ENCODE results near the gene MYO10. TPM values are rescaled to one million over a fixed set of nuclear protein-coding genes. Genes with fewer than 3 reads are reported as not detected.

The MYO10 gene
- total RNA-seq, 3 donors from 2014 or later: 0.18 to 0.54 (median 0.40) TPM

- ATAC-seq: no peak
Observed at GRCh38 chr5:16957304-16958196, 21.5 kb upstream of the MYO10 start.

DNA sequence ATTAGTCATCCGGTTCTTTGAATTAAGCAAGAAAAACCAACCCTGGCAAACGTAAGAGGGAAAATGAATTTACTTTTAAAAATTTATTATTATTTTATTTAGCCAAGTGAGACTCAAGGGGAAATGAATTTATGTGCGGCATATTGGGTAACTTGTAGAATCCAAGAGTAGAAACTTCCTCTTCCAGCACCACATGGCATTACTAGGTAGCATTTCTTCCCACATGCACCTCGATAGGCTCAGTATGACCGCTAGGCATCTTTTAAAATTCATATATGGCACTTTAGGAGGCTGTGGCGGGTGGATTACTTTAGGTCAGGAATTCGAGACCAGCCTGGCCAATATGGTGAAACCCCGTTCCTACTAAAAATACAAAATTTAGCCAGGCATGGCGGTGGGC is 17.6 kb upstream of the MYO10 start:
- H3K4me3 Mint-ChIP-seq: no peak overlapping the region
- no peak for DNase-seq
- H3K4me1 Mint-ChIP-seq (ENCODE audit: low read depth): no peaks in the 10 kb centered on the region
- no peaks in the 10 kb centered on the region for H3K9me3 Mint-ChIP-seq
- peaks cover 2% of the 10 kb centered on the region for H3K27me3 Mint-ChIP-seq (ENCODE audit: low read depth)
- no peaks in the 10 kb centered on the region for H3K36me3 Mint-ChIP-seq (ENCODE audit: insufficient read depth)
- ATAC-seq: no peak

More at GRCh38 chr5:16957304-16958196, 21.5 kb upstream of the MYO10 start:
- H3K27me3 Mint-ChIP-seq (ENCODE audit: low read depth): peaks cover 2% of the 10 kb centered on the region
- H3K4me1 Mint-ChIP-seq (ENCODE audit: low read depth): no peaks in the 10 kb centered on the region
- H3K9me3 Mint-ChIP-seq: no peaks in the 10 kb centered on the region
- DNase-seq: no peak
- no peak overlapping the region for H3K4me3 Mint-ChIP-seq
- H3K36me3 Mint-ChIP-seq (ENCODE audit: insufficient read depth): no peaks in the 10 kb centered on the region

DNA sequence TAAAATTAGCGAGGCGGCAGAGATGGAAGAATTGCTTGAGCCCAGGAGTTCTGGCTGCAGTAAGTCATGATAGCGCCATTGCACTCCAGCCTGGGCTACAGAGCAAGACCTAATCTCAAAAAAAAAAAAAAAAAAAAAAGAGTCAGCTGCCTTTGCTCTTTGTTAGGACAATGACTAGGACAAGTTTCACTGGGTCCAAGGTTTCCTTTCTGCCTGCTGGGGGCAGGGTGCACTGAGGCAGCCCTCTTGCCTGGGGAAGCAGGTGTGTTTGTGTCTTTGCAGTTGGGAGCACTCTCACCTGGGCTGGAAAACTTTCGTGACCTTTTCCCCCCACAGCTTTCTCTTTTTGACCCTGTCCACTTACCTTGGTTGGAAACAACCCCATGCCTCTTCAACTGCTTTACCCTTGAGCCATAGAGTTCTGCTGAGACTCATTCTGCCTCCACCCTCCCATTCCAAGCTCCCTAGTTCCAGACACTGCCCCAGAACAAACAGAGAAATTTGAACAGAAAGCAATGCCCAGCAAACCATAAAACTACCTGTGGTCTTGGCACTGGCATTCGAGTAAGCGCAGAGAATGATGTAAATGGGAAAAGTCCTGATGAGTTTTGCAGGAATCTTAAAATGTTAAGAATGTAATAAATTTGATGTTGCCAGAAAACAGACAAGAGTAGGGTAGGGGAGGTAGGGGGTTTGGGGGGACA is 17.0 kb upstream of the MYO10 start:
- DNase-seq (no peak), ATAC-seq (no peak)
- no peak overlapping the region for H3K4me3 Mint-ChIP-seq
- no peaks in the 10 kb centered on the region for H3K9me3 Mint-ChIP-seq
- no peaks in the 10 kb centered on the region for H3K4me1 Mint-ChIP-seq (ENCODE audit: low read depth)
- H3K27me3 Mint-ChIP-seq (ENCODE audit: low read depth): peaks cover 2% of the 10 kb centered on the region
- H3K36me3 Mint-ChIP-seq (ENCODE audit: insufficient read depth): no peaks in the 10 kb centered on the region

- no peaks in the 10 kb centered on the region for H3K4me1 Mint-ChIP-seq (ENCODE audit: low read depth)
- ATAC-seq (no peak), DNase-seq (no peak)
- peaks cover 16% of the 10 kb centered on the region for H3K9me3 Mint-ChIP-seq
- H3K36me3 Mint-ChIP-seq (ENCODE audit: insufficient read depth): no peaks in the 10 kb centered on the region
- H3K27me3 Mint-ChIP-seq (ENCODE audit: low read depth): no peaks in the 10 kb centered on the region
- H3K4me3 Mint-ChIP-seq: no peak overlapping the region
Observed at GRCh38 chr5:16946725-16947124, 10.6 kb upstream of the MYO10 start.

DNA sequence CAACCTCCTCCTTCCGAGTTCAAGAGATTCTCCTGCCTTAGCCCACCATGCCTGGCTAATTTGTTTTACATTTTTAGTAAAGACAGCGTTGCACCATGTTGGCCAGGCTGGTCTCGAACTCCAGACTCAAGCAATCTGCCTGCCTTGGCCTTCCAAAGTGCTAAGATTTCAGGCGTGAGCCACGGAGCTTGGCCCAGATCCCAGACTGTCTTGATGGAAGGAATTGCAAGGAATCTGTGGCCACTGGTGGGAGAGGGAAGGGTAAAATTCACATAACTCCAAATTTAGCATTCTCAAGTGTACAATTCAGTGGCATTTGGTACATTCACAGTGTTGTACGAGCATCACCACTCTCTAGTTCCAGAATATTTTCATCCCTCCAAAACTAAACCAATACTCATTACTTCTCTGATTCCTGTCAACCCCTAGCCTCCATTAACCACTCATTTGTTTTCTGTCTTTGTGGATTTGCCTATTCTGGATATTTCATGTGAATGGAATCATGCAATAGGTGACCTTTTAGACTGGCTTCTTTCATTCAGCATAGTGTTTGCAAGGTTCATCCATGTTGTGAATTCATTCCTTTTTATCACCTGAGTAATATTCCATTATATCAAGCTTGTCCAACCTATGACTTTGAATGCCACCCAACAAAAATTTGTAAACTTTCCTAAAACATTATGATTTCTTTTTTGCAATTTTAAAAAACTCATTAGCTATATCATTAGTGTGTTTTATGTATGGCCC is 8.9 kb upstream of the MYO10 start:
- H3K36me3 Mint-ChIP-seq (ENCODE audit: insufficient read depth): no peaks in the 10 kb centered on the region
- H3K9me3 Mint-ChIP-seq: peaks cover 16% of the 10 kb centered on the region
- no peak for DNase-seq
- no peak for ATAC-seq
- no peaks in the 10 kb centered on the region for H3K4me1 Mint-ChIP-seq (ENCODE audit: low read depth)
- H3K27me3 Mint-ChIP-seq (ENCODE audit: low read depth): peaks cover 4% of the 10 kb centered on the region
- no peak overlapping the region for H3K4me3 Mint-ChIP-seq

- no peaks in the 10 kb centered on the region for H3K36me3 Mint-ChIP-seq (ENCODE audit: insufficient read depth)
- no peak for ATAC-seq
- no peak for DNase-seq
- peaks cover 16% of the 10 kb centered on the region for H3K9me3 Mint-ChIP-seq
- no peaks in the 10 kb centered on the region for H3K4me1 Mint-ChIP-seq (ENCODE audit: low read depth)
- peaks cover 6% of the 10 kb centered on the region for H3K27me3 Mint-ChIP-seq (ENCODE audit: low read depth)
- no peak overlapping the region for H3K4me3 Mint-ChIP-seq
Observed at GRCh38 chr5:16943846-16944678, 8.0 kb upstream of the MYO10 start.

DNA sequence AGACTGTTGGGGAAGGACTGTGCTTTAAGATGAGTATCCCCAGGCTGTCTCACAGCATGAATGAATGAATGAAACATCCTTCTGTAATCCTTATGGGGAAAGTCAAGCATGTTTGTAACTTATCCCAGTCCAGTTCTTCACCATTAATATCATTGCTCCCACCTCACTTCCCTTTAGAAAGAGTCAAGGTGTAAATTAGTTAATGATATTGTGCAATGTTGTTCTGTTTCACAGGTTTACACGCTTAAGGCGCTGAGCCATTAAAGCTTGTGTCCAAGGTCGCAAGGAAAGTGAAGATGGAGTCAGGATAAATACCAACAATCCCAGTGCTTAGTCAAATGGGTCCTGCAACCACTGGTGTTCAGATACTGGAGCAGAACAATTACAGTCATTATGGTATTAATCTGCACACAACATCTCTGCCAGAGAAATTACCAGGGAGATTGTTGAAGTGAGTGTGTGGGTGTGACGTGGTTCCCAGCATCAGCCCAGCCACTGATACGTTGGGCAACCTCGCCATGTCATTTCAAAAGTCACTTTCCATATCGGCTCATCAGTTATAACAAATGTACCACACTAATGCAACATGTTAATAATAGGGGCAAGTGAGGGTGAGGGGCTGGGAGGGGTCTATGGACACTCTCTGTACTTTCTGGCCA is 1.5 kb upstream of the MYO10 start:
- Mint-ChIP-seq H3K27me3 (ENCODE audit: low read depth) (peaks cover 51% of the 10 kb centered on the region), H3K4me1 (ENCODE audit: low read depth) (peaks cover 12% of the 10 kb centered on the region), H3K36me3 (ENCODE audit: insufficient read depth) (no peaks in the 10 kb centered on the region), H3K9me3 (no peaks in the 10 kb centered on the region), H3K4me3 (no peak overlapping the region)
- DNase-seq: no peak
- no peak for ATAC-seq

GRCh38 chr5:16936989-16937438 is 926 bp upstream of the MYO10 start:
- ATAC-seq (no peak), DNase-seq (no peak)
- no peaks in the 10 kb centered on the region for H3K36me3 Mint-ChIP-seq (ENCODE audit: insufficient read depth)
- peaks cover 58% of the 10 kb centered on the region for H3K27me3 Mint-ChIP-seq (ENCODE audit: low read depth)
- peak overlapping the region; percentile 12 for H3K4me3 Mint-ChIP-seq
- H3K4me1 Mint-ChIP-seq (ENCODE audit: low read depth): peaks cover 12% of the 10 kb centered on the region
- no peaks in the 10 kb centered on the region for H3K9me3 Mint-ChIP-seq

DNA sequence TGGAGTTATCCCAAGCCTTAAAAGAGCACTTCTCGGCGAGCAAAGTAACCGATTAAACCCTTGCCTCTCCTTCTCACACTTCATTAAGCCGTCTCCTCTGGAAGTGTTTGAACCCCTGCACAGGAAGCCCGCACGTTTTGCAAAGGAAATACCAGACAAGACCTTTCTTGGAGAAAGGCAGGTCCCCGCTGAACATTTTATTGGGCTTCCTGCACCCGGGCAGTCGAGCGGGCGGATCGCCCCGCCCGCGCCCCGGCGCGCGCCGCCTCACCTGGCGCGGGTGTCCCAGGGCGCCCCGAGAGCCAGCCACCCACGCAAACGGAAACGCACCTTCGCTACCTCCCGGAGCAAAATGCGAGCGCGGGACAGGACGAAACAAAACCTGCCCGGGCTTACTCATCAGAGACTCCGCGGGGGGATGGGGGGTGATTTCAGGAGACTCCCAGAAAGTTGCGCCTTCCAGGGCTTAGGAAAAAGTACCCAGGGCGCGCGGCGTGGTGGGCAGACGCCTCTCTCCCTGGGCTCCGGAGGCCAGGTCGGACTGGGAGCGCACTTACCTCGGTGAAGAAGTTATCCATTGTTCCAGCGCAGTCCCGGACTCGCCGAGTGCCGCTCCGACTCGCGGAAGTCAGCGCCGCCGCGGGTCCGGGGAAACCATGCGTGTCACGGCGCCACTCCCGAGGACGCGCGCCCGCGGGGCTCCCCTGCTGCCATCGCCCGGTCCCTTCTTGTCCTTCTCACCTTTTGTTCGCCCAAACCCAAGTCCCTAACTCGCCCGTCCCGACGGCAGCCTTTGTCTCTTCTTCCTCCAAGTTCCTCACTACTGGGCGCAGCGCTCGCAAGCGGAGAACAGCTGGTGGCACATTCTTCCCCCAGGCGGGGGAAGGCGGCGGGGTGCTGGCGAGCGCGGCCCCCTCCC is 598 bp downstream of the MYO10 start:
- ATAC-seq (peak; percentile 43 to 45), DNase-seq (no peak)
- Mint-ChIP-seq H3K4me3 (peak overlapping the region; percentile 70), H3K9me3 (no peaks in the 10 kb centered on the region), H3K4me1 (ENCODE audit: low read depth) (peaks cover 12% of the 10 kb centered on the region), H3K36me3 (ENCODE audit: insufficient read depth) (no peaks in the 10 kb centered on the region), H3K27me3 (ENCODE audit: low read depth) (peaks cover 67% of the 10 kb centered on the region)

GRCh38 chr5:16934677-16935153 is 1.4 kb downstream of the MYO10 start:
- H3K4me1 Mint-ChIP-seq (ENCODE audit: low read depth): peaks cover 12% of the 10 kb centered on the region
- H3K4me3 Mint-ChIP-seq: peak overlapping the region; percentile 3
- H3K9me3 Mint-ChIP-seq: no peaks in the 10 kb centered on the region
- DNase-seq (no peak), ATAC-seq (no peak)
- no peaks in the 10 kb centered on the region for H3K36me3 Mint-ChIP-seq (ENCODE audit: insufficient read depth)
- H3K27me3 Mint-ChIP-seq (ENCODE audit: low read depth): peaks cover 61% of the 10 kb centered on the region

- H3K4me1 Mint-ChIP-seq (ENCODE audit: low read depth): peaks cover 12% of the 10 kb centered on the region
- ATAC-seq: no peak
Observed at GRCh38 chr5:16934123-16934522, 2.0 kb downstream of the MYO10 start.

DNA sequence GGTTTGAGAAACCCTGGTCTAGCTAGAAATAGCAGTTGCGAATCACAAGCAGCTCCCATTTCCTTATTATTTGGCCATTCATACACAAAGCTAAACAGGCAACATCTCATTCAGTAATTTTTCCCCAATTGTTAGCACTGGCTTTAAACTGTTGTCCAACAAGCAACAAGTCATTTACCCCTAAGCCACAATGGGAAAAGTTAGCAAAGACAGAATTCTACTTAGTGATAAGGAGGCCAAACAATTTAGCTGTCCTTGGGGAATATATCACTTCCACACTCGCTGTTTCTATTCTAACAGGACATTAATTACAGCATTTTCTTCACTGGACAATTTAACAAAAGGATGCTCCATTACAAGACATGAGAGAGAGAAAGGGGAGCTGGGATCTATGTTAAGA is 2.8 kb downstream of the MYO10 start:
- ATAC-seq (no peak), DNase-seq (no peak)
- no peak overlapping the region for H3K4me3 Mint-ChIP-seq
- H3K4me1 Mint-ChIP-seq (ENCODE audit: low read depth): peaks cover 12% of the 10 kb centered on the region
- no peaks in the 10 kb centered on the region for H3K9me3 Mint-ChIP-seq
- H3K27me3 Mint-ChIP-seq (ENCODE audit: low read depth): peaks cover 61% of the 10 kb centered on the region
- H3K36me3 Mint-ChIP-seq (ENCODE audit: insufficient read depth): no peaks in the 10 kb centered on the region

More at GRCh38 chr5:16934123-16934522, 2.0 kb downstream of the MYO10 start:
- DNase-seq: no peak
- Mint-ChIP-seq H3K4me3 (no peak overlapping the region), H3K27me3 (ENCODE audit: low read depth) (peaks cover 61% of the 10 kb centered on the region), H3K9me3 (no peaks in the 10 kb centered on the region), H3K36me3 (ENCODE audit: insufficient read depth) (no peaks in the 10 kb centered on the region)
